HEK293 (cell line): ENCODE measurements around the gene L3HYPDH.

Experiments used
- CTCF ChIA-PET: fragments of 350-600 bp; formaldehyde crosslinking; extraction: SDS; loops from one replicate; lab custom pipeline; 2021; ENCODE audit warnings: antibody characterized with exemption; lab: Yijun Ruan, JAX
- POLR2A ChIA-PET: fragments of 300-600 bp; formaldehyde crosslinking; extraction: SDS; loops from one replicate; lab custom pipeline; 2020; ENCODE audit warnings: antibody characterized with exemption, inconsistent platforms; lab: Yijun Ruan, JAX
- H3K27ac ChIP-seq: fragments of 200-500 bp; sonication (Bioruptor generic); 2 replicates; pipeline ENCODE4 v1.5.1; 2014; ENCODE audit warnings: low read depth, low read length, control low read depth, inconsistent platforms; ENCODE audit errors: extremely low read depth
- H3K36me3 ChIP-seq, 2 experiments: fragments of 200-500 bp in 1 of 2; sonication (Bioruptor generic) in 1 of 2; 1 replicate in 1 of 2; 2 replicates in 1 of 2; pipeline ENCODE4 v1.5.1; 2014 to 2017; ENCODE audit warnings: inconsistent platforms in 2 of 2, low read length in 2 of 2; ENCODE audit not compliant: control insufficient read depth in 2 of 2, insufficient read depth in 1 of 2
- H3K4me1 ChIP-seq: fragments of 200-500 bp; sonication (Bioruptor generic); 2 replicates; pipeline ENCODE4 v1.5.1; 2014; ENCODE audit warnings: mild to moderate bottlenecking, low read length, inconsistent platforms; ENCODE audit not compliant: control insufficient read depth, insufficient read depth
- H3K4me3 ChIP-seq: 2 replicates; pipeline ENCODE4 v1.5.1; 2011; ENCODE audit warnings: low read depth, mild to moderate bottlenecking, control low read depth, low read length, moderate library complexity
- H3K9me3 ChIP-seq: fragments of 200-500 bp; sonication (Bioruptor generic); 2 replicates; pipeline ENCODE4 v1.5.1; 2014; ENCODE audit warnings: low read depth, low read length, inconsistent platforms; ENCODE audit not compliant: control insufficient read depth, insufficient read depth
- EGR2 ChIP-seq: fragments of 450-650 bp; formaldehyde crosslinking; IDR thresholded peaks from 2 replicates; pipeline ENCODE4 v1.5.1; 2016; ENCODE audit warnings: low read depth, missing biosample characterization, missing genetic modification characterization
- SCRT1 ChIP-seq: fragments of 450-650 bp; formaldehyde crosslinking; IDR thresholded peaks from 2 replicates; pipeline ENCODE4 v1.5.1; 2016; ENCODE audit warnings: missing biosample characterization, missing genetic modification characterization, borderline replicate concordance
- SCRT2 ChIP-seq: fragments of 450-650 bp; formaldehyde crosslinking; IDR thresholded peaks from 2 replicates; pipeline ENCODE4 v1.5.1; 2016; ENCODE audit warnings: missing biosample characterization, missing genetic modification characterization
- ZNF16 ChIP-seq: fragments of 450-650 bp; formaldehyde crosslinking; IDR thresholded peaks from 2 replicates; pipeline ENCODE4 v1.5.1; 2016; ENCODE audit warnings: low read depth, missing biosample characterization, missing genetic modification characterization
- ZNF239 ChIP-seq: fragments of 450-650 bp; formaldehyde crosslinking; IDR thresholded peaks from 2 replicates; pipeline ENCODE4 v1.5.1; 2016; ENCODE audit warnings: missing biosample characterization, missing genetic modification characterization
- ZNF248 ChIP-seq: fragments of 450-650 bp; formaldehyde crosslinking; IDR thresholded peaks from 2 replicates; pipeline ENCODE4 v1.5.1; 2017; ENCODE audit warnings: missing biosample characterization, missing genetic modification characterization
- ZNF558 ChIP-seq: fragments of 450-650 bp; formaldehyde crosslinking; IDR thresholded peaks from 2 replicates; pipeline ENCODE4 v1.5.1; 2016; ENCODE audit warnings: missing biosample characterization, missing genetic modification characterization
- ZNF654 ChIP-seq: fragments of 450-650 bp; formaldehyde crosslinking; IDR thresholded peaks from 2 replicates; pipeline ENCODE4 v1.5.1; 2016; ENCODE audit warnings: low read depth, missing biosample characterization, missing genetic modification characterization
- ZNF791 ChIP-seq: fragments of 450-650 bp; formaldehyde crosslinking; IDR thresholded peaks from 2 replicates; pipeline ENCODE4 v1.5.1; 2016; ENCODE audit warnings: missing biosample characterization, missing genetic modification characterization
- TF ChIP-seq, protein P1 (sequence below): fragments of 450-650 bp; formaldehyde crosslinking; IDR thresholded peaks from 2 replicates; pipeline ENCODE4 v1.5.1; 2017; ENCODE audit warnings: missing biosample characterization, missing genetic modification characterization
- TF ChIP-seq, protein P2 (sequence below): fragments of 450-650 bp; formaldehyde crosslinking; IDR thresholded peaks from 2 replicates; pipeline ENCODE4 v1.5.1; 2016; ENCODE audit warnings: missing biosample characterization, missing genetic modification characterization
- TF ChIP-seq, protein P3 (sequence below): fragments of 450-650 bp; formaldehyde crosslinking; IDR thresholded peaks from 2 replicates; pipeline ENCODE4 v1.5.1; 2017; ENCODE audit warnings: missing biosample characterization, missing genetic modification characterization
- TF ChIP-seq, protein P4 (sequence below): fragments of 450-650 bp; formaldehyde crosslinking; IDR thresholded peaks from 2 replicates; pipeline ENCODE4 v1.5.1; 2016; ENCODE audit warnings: missing biosample characterization, missing genetic modification characterization
- TF ChIP-seq, protein P5 (sequence below): fragments of 450-650 bp; formaldehyde crosslinking; IDR thresholded peaks from 2 replicates; pipeline ENCODE4 v1.5.1; 2016; ENCODE audit warnings: missing biosample characterization, missing genetic modification characterization

The L3HYPDH gene

DNA sequence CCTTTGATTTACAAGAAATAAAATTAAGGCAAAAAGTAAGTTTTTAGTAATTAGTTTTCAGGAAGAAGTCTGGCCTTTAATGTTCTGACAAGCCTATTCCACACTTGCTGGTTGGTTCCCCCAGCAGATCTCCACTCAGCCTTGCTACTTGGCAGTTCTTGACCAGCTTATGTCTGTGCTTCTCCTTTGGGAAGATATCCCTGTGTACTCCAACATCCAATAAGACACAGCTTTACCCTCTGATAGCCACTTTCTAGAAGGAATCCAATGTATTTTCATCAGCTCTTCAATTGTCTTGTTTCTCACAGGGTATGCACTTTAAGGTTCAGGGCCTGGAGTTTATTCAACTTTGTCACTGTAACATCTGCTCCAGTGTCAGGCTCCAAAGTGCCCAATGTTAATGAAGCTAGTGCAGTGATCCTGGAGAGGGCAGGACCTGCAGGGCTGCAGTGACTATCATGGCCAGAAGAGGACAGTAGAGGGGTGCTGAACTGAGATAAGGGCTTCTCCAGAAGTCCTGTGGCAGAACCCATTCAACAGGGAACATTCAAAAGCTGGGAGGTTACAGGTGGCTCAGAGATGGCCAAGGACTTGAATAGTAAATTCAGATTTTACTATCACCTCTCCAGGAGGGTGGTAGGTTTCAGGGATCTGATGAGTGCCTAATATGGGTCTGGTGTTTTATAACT is 23.0 kb upstream of the L3HYPDH start:
- Histone ChIP-seq H3K27ac (no peak overlapping the region), H3K4me3 (no peak overlapping the region), H3K36me3 (peaks cover 0 to 13% of the 10 kb centered on the region in 2 experiments; a peak in 2 of 3 replicates), H3K4me1 (no peaks in the 10 kb centered on the region; the same call in 1 of the 2 replicates), H3K9me3 (no peaks in the 10 kb centered on the region)
- TF ChIP-seq ZNF239 (tag by site-specific recombination) (no peak), SCRT2 (tag by site-specific recombination) (peak; percentile 93), ZNF16 (tag by site-specific recombination) (no peak), SCRT1 (tag by site-specific recombination) (peak; percentile 80), ZNF654 (tag by site-specific recombination) (peak; percentile 61), EGR2 (tag by site-specific recombination) (no peak), ZNF558 (no peak), ZNF248 (no peak)
- TF ChIP-seq, protein P1, sequence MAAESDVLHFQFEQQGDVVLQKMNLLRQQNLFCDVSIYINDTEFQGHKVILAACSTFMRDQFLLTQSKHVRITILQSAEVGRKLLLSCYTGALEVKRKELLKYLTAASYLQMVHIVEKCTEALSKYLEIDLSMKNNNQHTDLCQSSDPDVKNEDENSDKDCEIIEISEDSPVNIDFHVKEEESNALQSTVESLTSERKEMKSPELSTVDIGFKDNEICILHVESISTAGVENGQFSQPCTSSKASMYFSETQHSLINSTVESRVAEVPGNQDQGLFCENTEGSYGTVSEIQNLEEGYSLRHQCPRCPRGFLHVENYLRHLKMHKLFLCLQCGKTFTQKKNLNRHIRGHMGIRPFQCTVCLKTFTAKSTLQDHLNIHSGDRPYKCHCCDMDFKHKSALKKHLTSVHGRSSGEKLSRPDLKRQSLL (tag by site-specific recombination), result no peak
- TF ChIP-seq, protein P2, sequence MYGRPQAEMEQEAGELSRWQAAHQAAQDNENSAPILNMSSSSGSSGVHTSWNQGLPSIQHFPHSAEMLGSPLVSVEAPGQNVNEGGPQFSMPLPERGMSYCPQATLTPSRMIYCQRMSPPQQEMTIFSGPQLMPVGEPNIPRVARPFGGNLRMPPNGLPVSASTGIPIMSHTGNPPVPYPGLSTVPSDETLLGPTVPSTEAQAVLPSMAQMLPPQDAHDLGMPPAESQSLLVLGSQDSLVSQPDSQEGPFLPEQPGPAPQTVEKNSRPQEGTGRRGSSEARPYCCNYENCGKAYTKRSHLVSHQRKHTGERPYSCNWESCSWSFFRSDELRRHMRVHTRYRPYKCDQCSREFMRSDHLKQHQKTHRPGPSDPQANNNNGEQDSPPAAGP (tag by site-specific recombination), result no peak
- TF ChIP-seq, protein P3, sequence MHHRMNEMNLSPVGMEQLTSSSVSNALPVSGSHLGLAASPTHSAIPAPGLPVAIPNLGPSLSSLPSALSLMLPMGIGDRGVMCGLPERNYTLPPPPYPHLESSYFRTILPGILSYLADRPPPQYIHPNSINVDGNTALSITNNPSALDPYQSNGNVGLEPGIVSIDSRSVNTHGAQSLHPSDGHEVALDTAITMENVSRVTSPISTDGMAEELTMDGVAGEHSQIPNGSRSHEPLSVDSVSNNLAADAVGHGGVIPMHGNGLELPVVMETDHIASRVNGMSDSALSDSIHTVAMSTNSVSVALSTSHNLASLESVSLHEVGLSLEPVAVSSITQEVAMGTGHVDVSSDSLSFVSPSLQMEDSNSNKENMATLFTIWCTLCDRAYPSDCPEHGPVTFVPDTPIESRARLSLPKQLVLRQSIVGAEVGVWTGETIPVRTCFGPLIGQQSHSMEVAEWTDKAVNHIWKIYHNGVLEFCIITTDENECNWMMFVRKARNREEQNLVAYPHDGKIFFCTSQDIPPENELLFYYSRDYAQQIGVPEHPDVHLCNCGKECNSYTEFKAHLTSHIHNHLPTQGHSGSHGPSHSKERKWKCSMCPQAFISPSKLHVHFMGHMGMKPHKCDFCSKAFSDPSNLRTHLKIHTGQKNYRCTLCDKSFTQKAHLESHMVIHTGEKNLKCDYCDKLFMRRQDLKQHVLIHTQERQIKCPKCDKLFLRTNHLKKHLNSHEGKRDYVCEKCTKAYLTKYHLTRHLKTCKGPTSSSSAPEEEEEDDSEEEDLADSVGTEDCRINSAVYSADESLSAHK (tag by site-specific recombination), result no peak
- TF ChIP-seq, protein P4, sequence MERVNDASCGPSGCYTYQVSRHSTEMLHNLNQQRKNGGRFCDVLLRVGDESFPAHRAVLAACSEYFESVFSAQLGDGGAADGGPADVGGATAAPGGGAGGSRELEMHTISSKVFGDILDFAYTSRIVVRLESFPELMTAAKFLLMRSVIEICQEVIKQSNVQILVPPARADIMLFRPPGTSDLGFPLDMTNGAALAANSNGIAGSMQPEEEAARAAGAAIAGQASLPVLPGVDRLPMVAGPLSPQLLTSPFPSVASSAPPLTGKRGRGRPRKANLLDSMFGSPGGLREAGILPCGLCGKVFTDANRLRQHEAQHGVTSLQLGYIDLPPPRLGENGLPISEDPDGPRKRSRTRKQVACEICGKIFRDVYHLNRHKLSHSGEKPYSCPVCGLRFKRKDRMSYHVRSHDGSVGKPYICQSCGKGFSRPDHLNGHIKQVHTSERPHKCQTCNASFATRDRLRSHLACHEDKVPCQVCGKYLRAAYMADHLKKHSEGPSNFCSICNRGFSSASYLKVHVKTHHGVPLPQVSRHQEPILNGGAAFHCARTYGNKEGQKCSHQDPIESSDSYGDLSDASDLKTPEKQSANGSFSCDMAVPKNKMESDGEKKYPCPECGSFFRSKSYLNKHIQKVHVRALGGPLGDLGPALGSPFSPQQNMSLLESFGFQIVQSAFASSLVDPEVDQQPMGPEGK, result no peak
- TF ChIP-seq, protein P5, sequence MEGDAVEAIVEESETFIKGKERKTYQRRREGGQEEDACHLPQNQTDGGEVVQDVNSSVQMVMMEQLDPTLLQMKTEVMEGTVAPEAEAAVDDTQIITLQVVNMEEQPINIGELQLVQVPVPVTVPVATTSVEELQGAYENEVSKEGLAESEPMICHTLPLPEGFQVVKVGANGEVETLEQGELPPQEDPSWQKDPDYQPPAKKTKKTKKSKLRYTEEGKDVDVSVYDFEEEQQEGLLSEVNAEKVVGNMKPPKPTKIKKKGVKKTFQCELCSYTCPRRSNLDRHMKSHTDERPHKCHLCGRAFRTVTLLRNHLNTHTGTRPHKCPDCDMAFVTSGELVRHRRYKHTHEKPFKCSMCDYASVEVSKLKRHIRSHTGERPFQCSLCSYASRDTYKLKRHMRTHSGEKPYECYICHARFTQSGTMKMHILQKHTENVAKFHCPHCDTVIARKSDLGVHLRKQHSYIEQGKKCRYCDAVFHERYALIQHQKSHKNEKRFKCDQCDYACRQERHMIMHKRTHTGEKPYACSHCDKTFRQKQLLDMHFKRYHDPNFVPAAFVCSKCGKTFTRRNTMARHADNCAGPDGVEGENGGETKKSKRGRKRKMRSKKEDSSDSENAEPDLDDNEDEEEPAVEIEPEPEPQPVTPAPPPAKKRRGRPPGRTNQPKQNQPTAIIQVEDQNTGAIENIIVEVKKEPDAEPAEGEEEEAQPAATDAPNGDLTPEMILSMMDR (tag by site-specific recombination), result 0 out of 2 replicates have a peak, but pooled peaks have one; percentile 50
- ChIA-PET CTCF (interaction anchor here (0.6 to 6.9 kb wide), 40 partner anchors 10 to 1077 kb away, joined by 3 to 208 read pairs (median 4); partner anchors contain the start of genes CCDC175, JKAMP, L3HYPDH and LRRC9), POLR2A (interaction anchor here (1.0 to 1.3 kb wide), 3 partner anchors 24 to 391 kb away, joined by 3 to 7 read pairs (median 4); partner anchors contain the start of gene CCDC175)

DNA sequence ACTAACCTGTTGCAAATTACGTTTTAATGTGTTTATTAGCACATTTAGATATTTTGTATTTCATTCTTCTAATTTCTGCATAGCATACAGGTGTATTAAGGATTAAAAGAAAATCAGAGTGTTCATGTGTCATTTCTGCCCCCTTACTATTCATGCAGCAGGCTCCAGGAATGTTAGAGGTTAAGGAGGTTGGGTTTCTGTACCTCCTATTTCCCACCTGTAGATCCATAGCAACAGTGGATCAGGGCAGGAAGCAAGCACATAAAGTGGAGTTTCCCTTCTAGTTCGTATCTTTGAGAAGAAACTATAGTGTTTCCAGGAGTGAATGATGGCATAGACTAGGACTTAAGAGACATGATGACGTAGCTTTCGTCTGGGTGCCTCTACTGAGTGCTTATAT is 19.0 kb upstream of the L3HYPDH start:
- TF ChIP-seq ZNF791 (tag by site-specific recombination) (no peak), SCRT1 (tag by site-specific recombination) (peak; percentile 64), SCRT2 (tag by site-specific recombination) (peak; percentile 86)
- ChIA-PET POLR2A (no interaction called here), CTCF (interaction anchor here (1.2 to 2.0 kb wide), 4 partner anchors 9 to 130 kb away, joined by 3 to 7 read pairs (median 4); partner anchors contain the start of genes CCDC175, JKAMP and L3HYPDH)
- Histone ChIP-seq H3K4me3 (no peak overlapping the region), H3K27ac (no peak overlapping the region), H3K9me3 (no peaks in the 10 kb centered on the region), H3K36me3 (peaks cover 13 to 31% of the 10 kb centered on the region in 2 experiments), H3K4me1 (no peaks in the 10 kb centered on the region)
